Esophagus squamous epithelium (tissue), 5 donors: ENCODE results near the gene DCBLD1. TPM values are rescaled to one million over a fixed set of nuclear protein-coding genes. Genes with fewer than 3 reads are reported as not detected.

Experiments used
- DNase-seq: peaks from one replicate; lab custom pipeline; 2025; lab: John Stamatoyannopoulos, UW
- H3K27ac ChIP-seq, 4 donors: fragments of 200-600 bp; sonication (generic); one replicate each; pipeline ENCODE4 v1.5.1; 2016 to 2019; ENCODE audit warnings: mild to moderate bottlenecking in 1 of 4
- H3K27me3 ChIP-seq, 4 donors: fragments of 200-600 bp; sonication (generic); 1 replicate in 3 of 4; 2 replicates in 1 of 4; pipeline versions ENCODE4 v1.5.1 to v1.6.0; 2017 to 2021; ENCODE audit warnings: antibody characterized with exemption in 1 of 4
- H3K36me3 ChIP-seq, 3 donors: fragments of 200-600 bp; sonication (generic); one replicate each; pipeline ENCODE4 v1.5.1; 2016 to 2019
- H3K4me1 ChIP-seq, 3 donors: fragments of 200-600 bp; sonication (generic); one replicate each; pipeline ENCODE4 v1.5.1; 2017 to 2019
- H3K4me3 ChIP-seq, 4 donors: fragments of 200-600 bp; sonication (generic); 1 replicate in 3 of 4; 2 replicates in 1 of 4; pipeline ENCODE4 v1.5.1; 2016 to 2019; ENCODE audit warnings: mild to moderate bottlenecking in 2 of 4, moderate library complexity in 1 of 4
- H3K9me3 ChIP-seq, 3 donors: fragments of 200-600 bp; sonication (generic); one replicate each; pipeline ENCODE4 v1.5.1; 2016 to 2019
- POLR2A ChIP-seq, 4 donors: fragments of 450-650 bp; IDR thresholded peaks; one replicate each; pipeline ENCODE4 v1.6.1; 2017; ENCODE audit warnings: antibody characterized with exemption in 4 of 4, mild to moderate bottlenecking in 4 of 4, moderate library complexity in 3 of 4
- WGBS, 2 donors: methylation state at CpG; one replicate each; pipeline ENCODE4 v1.1.5; 2018; 5-methylcytosine and 5-hydroxymethylcytosine counted together
- intact Hi-C: fragments of 100-400 bp; cut with DNase I; formaldehyde crosslinking; loops from one replicate; pipeline ENCODE4 v1.15.0; 2022
- total RNA-seq, 4 donors: library from RNA; depleted of rRNA; stranded (reverse); fragments of >200 nt; gene quantifications; one replicate each; pipeline ENCODE4 v1.1.0, GENCODE V29; 2016
- TF ChIP-seq, protein P1 (sequence below), 6 experiments: fragments of 450-650 bp in 4 of 6; fragments of 200-600 bp in 2 of 6; sonication (generic) in 2 of 6; IDR thresholded peaks; one replicate each; pipeline ENCODE4 v1.5.1; 2016 to 2019; ENCODE audit warnings: antibody characterized with exemption in 6 of 6, mild to moderate bottlenecking in 4 of 6, moderate library complexity in 4 of 6
- donor health status: DM: yes; HTN: yes; CAD: no.

The DCBLD1 gene
- total RNA-seq, 4 donors from 2014 or later = 6.7 to 19.1 (median 10.8) TPM

GRCh38 chr6:117553142-117553541 is 70.7 kb downstream of the DCBLD1 start:
- no peaks in the 10 kb centered on the region for H3K27me3 ChIP-seq
- DNase-seq = no peak
- H3K4me1 ChIP-seq = peaks cover 0 to 30% (median 0%) of the 10 kb centered on the region in 3 donors
- peaks cover 0 to under 1% (median 0%) of the 10 kb centered on the region in 3 donors for H3K36me3 ChIP-seq
- WGBS, 2 donors = 51 to 60% methylated on average over 3 of the region's 3 CpGs
- TF ChIP-seq, protein P1, sequence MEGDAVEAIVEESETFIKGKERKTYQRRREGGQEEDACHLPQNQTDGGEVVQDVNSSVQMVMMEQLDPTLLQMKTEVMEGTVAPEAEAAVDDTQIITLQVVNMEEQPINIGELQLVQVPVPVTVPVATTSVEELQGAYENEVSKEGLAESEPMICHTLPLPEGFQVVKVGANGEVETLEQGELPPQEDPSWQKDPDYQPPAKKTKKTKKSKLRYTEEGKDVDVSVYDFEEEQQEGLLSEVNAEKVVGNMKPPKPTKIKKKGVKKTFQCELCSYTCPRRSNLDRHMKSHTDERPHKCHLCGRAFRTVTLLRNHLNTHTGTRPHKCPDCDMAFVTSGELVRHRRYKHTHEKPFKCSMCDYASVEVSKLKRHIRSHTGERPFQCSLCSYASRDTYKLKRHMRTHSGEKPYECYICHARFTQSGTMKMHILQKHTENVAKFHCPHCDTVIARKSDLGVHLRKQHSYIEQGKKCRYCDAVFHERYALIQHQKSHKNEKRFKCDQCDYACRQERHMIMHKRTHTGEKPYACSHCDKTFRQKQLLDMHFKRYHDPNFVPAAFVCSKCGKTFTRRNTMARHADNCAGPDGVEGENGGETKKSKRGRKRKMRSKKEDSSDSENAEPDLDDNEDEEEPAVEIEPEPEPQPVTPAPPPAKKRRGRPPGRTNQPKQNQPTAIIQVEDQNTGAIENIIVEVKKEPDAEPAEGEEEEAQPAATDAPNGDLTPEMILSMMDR (IDR thresholded peaks at IDR 0.05) = no peak
- no peak for TF ChIP-seq POLR2A (IDR thresholded peaks at IDR 0.05)
- no peaks in the 10 kb centered on the region for H3K9me3 ChIP-seq
- H3K27ac ChIP-seq = no peak overlapping the region
- intact Hi-C loops = loop anchor here (5.0 kb wide), 1 partner anchor 101 kb away; no protein-coding TSS in a partner anchor
- no peak overlapping the region for H3K4me3 ChIP-seq

- DNase-seq = no peak
- intact Hi-C loops = no loop called here
- TF ChIP-seq, protein P1 (IDR thresholded peaks at IDR 0.05) = no peak
- no peak for TF ChIP-seq POLR2A (IDR thresholded peaks at IDR 0.05)
- Histone ChIP-seq H3K27ac (no peak overlapping the region), H3K4me1 (peaks cover 0 to 12% (median 0%) of the 10 kb centered on the region in 3 donors), H3K27me3 (no peaks in the 10 kb centered on the region), H3K9me3 (no peaks in the 10 kb centered on the region), H3K4me3 (no peak overlapping the region), H3K36me3 (peaks cover 0 to 9% (median 0%) of the 10 kb centered on the region in 3 donors)
- WGBS, 2 donors = 32 to 44% methylated on average over 3 of the region's 3 CpGs
Observed at GRCh38 chr6:117555262-117555849, 72.9 kb downstream of the DCBLD1 start.

GRCh38 chr6:117555882-117556498 is 73.5 kb downstream of the DCBLD1 start:
- peaks cover 0 to 14% (median 0%) of the 10 kb centered on the region in 3 donors for H3K36me3 ChIP-seq
- 18 to 21% methylated on average over 5 of the region's 5 CpGs for WGBS, 2 donors
- DNase-seq = no peak
- H3K27ac ChIP-seq = no peak overlapping the region
- no peaks in the 10 kb centered on the region for H3K27me3 ChIP-seq
- TF ChIP-seq, protein P1 (IDR thresholded peaks at IDR 0.05) = peak; percentile 71 to 87 (median 79)
- no peak for TF ChIP-seq POLR2A (IDR thresholded peaks at IDR 0.05)
- no peaks in the 10 kb centered on the region for H3K9me3 ChIP-seq
- intact Hi-C loops = no loop called here
- H3K4me1 ChIP-seq = peaks cover 0 to 7% (median 0%) of the 10 kb centered on the region in 3 donors
- H3K4me3 ChIP-seq = no peak overlapping the region

DNA sequence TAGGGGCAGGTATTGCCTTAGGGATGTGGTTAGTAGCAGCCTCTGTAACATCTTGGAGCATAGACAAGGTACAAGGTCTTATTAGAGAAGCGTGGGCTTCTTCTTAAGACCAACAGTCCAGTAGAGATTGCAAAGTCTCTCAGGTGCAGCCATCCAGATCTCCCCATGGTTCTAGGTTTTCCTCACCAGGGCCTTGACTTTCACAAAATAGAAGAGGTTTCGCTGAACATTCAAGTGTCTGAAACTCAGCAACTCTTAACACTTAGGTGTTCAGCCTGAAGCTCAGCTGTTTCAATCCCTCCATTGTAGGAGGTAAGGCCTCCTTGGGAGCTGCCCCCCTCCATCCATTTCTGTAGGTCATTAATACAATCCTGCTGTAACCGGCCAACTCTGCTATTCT is 75.5 kb downstream of the DCBLD1 start:
- H3K9me3 ChIP-seq = no peaks in the 10 kb centered on the region
- no peak for DNase-seq
- no peak overlapping the region for H3K4me3 ChIP-seq
- TF ChIP-seq POLR2A (IDR thresholded peaks at IDR 0.05) = no peak
- TF ChIP-seq, protein P1 (IDR thresholded peaks at IDR 0.05) = no peak
- WGBS, 2 donors = 75 to 78% methylated on average over 3 of the region's 3 CpGs
- H3K36me3 ChIP-seq = peaks cover 0 to 34% (median 0%) of the 10 kb centered on the region in 3 donors
- H3K27ac ChIP-seq = no peak overlapping the region
- intact Hi-C loops = no loop called here
- H3K4me1 ChIP-seq = peaks cover 0 to 7% (median 0%) of the 10 kb centered on the region in 3 donors
- H3K27me3 ChIP-seq = no peaks in the 10 kb centered on the region

GRCh38 chr6:117558818-117559217 is 76.3 kb downstream of the DCBLD1 start:
- DNase-seq = no peak
- H3K27ac ChIP-seq = no peak overlapping the region
- intact Hi-C loops = no loop called here
- H3K4me1 ChIP-seq = peaks cover 0 to 7% (median 0%) of the 10 kb centered on the region in 3 donors
- TF ChIP-seq POLR2A (IDR thresholded peaks at IDR 0.05) = no peak
- TF ChIP-seq, protein P1 (IDR thresholded peaks at IDR 0.05) = no peak
- H3K9me3 ChIP-seq = no peaks in the 10 kb centered on the region
- H3K36me3 ChIP-seq = peaks cover 0 to 41% (median 1%) of the 10 kb centered on the region in 3 donors
- H3K4me3 ChIP-seq = no peak overlapping the region
- 75 to 81% methylated on average over 4 of the region's 4 CpGs for WGBS, 2 donors
- H3K27me3 ChIP-seq = no peaks in the 10 kb centered on the region
